GM18502 (cell line): ENCODE results near the gene ATP5PO.

Experiments used
- ATAC-seq: cut with Tn5 transposase; IDR thresholded peaks from one replicate; pipeline ENCODE4 v1.9.1; 2021; ENCODE audit warnings: mild to moderate bottlenecking; ENCODE audit not compliant: unreplicated experiment, poor library complexity

Gene ATP5PO

DNA sequence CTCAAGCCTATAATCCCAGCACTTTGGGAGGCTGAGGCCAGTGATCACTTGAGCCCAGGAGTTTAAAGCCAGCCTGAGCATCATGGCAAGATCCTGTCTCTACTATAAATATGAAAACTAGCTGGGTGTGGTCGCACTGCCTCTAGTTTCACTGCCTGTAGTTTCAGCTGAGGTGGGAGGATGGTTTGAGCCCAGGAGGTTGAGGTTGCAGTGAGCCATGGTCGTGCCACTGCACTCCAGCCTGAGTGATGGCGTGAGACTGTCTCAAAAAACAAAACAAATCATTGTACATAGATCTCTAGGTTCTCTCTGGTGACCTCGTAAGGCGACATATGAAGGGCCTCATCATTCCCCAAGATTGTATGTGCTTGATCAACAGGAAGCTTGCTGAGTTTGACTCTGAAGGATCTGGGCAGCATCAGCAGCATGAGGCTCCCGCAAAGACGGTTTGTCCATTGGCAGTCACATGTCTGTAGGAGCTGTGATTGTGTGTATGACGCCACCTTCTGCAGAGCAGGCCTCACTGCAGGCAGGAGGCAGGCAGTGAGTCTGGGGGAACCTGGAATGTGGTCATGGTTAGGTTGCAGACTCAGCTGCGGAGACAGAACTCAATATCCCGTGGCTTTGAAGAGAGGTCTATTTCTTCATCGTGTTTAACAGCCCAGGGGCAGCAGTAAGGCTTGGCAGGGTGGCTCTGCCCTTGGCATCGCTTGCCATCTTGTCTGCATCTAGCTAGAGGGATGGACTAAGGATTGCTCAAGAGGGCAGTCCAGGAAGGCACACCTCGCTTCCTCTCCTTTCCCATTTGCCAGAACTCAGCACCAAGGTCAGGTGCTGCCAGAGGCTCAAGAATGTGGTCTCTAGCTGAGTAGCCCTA is 14.0 kb downstream of the ATP5PO start:
- ATAC-seq = no peak

DNA sequence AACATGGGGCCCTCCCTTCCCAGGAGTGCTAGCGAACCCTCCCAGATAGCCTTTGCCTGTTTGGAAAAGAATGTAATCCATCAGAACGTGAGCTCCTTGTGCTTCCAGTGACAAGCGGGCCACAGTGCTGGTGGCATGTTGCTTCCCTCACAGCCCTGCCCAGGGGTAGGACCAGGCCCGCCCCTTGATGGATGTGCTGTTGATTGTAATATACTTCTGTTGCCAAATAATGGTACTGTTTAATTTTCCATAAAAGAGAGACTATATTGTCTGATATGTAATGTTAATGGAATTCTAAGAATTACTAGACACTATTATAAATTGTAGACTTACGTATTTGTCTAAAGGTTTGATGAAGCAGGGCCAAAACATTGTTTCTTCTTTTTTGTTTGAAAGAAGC is 16.4 kb downstream of the ATP5PO start:
- ATAC-seq = no peak

DNA sequence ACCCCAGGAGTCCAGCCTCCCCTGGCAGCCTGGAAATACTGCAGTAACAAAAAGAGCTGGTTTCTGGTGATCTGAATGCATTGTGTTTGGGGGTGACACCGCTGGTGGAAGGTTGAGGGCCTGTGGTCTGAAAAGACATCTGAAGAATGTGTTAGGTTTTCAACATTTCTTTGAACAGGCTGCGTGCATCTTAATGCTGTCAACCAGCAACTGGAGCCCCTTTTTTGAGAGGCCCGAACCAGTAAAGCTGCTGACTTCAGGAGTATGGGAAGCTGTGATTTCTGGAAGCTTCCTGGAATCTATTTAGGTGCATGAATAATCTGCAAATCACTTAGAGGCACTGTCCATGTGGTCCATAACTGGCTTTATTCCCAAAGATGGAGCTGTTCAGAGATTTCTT is 17.0 kb downstream of the ATP5PO start:
- ATAC-seq = no peak

DNA sequence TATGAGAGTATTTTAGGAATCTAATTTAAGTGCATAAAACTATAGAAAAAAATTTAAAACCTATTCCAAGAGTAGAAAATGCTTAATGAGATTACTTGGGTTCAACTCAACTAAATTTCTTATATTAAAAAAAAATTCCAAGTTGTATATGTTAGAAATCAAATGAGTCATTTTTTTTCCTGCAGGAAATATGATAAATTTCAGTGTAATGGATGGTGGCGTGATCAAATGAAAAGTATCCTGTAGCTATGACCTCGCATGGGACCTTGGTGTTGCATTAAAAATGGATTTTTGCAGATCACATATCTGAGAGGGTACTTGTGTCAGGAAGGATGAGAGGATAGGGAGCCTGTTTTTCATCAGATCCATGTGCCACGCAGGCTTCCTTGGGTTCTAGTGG is 17.9 kb downstream of the ATP5PO start:
- no peak for ATAC-seq

DNA sequence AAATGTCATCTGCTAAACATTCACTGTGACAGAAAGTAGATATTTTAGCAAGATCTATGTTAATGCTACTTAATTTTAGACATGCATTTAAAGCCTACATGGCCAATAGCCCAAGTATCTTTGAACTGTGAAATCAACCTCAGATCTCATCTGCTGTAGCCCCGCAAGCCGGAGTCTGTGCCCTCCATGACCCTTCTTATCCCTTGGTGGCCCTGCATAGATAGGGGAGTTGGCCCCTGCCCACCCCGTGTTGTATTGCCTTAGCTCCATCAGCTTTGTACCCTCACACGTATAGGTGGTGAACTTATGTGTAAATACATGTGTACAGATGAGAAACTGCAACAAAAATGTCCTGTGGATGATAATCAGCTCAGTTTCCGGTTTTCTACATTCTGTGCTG is 18.5 kb downstream of the ATP5PO start:
- no peak for ATAC-seq

DNA sequence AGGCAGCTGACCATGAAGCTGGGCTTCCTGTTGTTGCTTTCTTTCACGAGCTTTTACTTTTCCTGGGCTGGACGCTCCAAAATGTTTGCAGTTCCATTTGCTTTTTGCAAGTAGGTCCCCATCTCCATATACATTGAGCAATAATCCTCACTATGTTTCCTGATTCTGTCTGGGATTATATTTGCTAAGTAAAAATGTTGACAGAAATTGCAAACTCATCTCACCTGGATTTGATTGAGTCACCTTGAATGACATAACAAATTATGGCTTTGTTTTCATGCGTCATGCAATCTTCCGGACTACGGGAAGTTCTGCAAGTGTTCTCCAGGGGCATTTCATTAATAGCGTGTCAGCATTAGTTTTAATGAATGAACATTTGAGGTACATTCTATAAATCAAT is 18.9 kb downstream of the ATP5PO start:
- ATAC-seq = no peak

DNA sequence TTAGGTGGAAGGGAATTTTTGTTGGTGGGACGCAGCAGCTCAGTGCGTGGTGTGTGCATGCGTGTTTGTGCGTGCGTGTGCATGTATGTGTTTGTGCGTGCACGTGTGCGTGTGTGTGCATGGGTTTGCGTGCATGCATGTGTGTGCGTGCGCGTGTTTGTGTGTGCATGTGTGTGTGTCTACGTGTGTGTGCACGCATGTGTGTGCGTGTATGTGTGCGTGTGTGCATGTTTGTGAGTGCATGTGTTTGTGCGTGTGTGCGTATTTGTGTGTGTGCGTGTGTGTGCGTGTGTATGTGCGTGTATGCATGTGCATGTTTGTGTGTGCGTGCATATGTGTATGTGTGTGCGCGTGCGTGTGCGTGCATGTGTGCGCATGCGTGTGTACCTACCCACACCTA is 20.2 kb downstream of the ATP5PO start:
- ATAC-seq = no peak

DNA sequence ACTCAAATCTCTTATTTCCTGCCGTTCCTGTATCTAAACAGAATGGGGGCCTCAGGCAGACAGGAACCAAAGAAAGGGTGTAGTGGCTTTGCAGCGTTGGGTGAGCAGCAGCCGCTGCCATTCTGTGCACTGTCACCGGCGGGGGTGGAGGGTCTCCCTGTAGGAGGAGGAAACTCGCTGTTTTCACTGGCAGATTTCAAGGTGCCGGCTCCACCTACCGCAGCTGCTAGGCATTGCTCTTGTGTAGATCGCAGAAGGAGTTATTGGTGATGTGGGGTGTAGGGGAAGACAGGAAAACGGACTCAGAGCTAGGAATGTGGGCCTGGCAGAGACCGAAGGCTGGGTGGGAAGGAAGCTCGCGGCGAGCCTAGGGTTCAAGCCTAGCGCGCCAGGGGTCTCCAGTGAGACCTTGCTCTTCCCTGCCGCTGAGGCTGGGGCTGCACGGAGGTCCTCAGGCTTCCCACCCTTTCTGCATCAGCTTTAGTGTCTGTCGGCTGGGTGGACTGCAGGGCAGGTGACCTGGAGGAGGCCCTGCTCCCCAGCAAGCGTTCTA is 20.8 kb downstream of the ATP5PO start:
- no peak for ATAC-seq

DNA sequence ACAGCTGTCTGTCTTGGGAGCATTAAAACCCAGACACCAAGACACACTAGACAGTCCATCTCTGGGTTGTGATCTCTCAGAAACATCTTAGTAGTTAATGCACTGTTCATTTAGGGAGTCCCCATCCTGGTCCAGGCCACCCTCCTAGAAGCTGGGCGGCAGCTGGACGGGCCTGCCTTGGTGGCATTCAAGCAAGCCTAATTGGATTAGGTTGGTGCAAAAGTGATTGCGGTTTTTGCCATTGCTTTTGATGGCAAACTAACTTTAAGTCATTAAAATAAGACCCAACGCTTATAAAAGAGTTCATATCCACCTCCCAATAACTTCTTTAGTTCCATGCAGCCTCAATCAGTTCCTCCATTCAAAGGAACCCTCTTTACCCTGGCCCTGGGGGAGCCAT is 21.7 kb downstream of the ATP5PO start:
- no peak for ATAC-seq

DNA sequence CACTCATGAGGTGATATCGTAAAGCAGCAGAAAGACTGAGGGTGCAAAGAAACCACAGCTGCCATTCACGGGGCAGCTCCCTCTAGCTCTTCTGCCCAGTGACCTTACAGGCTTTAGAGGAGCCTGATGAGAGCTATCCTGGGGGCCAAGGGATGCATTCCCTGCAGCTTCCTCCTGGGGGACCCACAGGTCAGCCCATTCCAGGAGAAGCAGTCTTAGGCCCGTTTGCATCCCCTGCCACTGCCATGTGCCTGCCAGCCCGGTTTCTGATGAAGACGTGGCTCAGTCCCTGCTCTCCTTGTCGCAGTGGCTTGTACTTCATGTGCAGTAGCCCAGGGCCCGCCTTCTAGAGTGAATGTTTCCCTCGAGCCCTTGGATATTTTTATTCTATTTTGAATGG is 22.8 kb downstream of the ATP5PO start:
- ATAC-seq = no peak

DNA sequence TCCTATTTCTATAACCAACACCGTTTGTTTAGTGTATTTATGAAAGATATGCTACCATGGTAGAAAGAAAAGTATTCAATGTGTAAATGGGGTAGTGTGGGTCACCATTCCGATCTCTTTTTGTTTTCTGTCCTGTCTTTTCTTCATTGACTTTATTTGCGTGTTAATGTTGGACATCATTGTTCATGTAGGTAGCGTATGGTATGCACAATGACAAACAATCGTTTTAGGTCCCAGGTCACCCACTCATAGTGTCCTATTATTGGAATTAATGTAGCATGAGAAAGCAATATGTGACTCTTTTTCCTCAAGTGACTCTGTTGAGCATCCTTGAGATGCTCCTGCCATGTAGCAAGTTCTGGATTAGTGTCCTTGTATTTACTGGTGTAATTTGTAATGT is 25.4 kb downstream of the ATP5PO start:
- ATAC-seq = no peak

DNA sequence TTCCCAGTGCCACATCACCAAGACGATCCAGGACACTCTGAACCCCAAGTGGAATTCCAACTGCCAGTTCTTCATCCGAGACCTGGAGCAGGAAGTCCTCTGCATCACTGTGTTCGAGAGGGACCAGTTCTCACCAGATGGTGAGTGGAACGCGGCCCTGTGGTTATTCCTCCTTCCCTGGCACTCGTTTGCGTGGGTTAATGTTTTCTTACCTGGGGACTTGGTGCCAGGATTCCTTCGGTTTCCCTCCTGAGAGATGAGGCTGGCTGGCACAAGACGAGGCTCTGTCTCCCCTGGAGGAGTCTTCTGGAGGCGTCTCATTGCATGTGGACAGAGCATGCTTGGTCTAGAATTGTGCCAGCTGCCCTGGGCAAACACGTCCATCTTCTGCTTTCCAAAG is 29.3 kb downstream of the ATP5PO start:
- no peak for ATAC-seq

DNA sequence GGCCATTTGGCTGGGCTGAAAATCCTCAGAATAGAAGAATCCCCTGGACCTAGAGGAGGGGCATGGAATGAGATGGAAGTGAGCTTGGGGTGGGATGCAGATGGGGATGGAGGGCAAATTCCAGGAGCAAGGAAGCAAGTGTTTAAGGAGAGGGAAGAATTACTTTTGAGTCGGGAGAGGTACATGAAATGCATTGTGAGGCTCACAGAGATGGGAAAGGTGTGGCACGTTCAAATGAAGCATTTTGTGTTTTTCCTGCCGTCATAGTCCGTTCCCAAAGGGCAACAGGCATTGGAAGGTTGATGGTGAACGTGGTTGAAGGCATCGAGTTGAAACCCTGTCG is 30.5 kb downstream of the ATP5PO start:
- no peak for ATAC-seq

DNA sequence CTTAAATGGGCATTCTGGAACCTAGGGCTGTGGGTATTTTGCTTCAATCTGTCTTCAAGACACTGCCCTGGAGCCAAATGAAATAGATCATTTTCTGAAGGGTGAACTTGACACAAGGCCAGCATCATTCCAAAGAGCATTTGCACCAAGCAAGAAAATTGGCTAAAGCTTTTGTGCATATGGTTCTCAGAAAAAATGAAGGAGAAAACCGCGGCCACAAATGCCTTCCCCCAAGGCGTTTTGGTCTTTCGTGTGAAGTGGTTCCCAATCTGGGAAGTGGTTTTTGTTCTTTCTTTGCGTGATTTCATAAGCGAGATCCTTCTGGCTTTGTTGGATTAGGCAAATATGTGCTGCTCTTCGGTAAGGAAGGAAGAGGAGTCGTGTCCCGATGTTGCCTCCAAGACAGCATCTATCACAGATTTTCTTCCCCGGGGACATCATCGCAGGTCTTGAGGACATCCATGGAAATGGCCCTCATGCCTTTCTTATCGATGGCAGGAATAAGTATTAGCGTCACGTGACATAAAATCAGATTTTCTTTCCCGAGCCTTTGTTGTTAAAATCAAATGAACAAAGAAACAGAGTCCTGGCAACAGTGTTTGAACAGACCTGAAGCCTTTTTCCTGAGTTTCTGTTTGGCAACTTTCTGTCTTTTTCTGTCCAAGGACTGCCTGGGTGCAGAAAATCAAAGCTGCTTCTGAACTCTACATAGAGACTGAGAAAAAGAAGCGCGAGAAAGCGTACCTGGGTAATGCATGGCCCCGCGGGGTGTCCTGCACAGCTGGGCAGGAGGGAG is 31.0 kb downstream of the ATP5PO start:
- ATAC-seq = no peak

DNA sequence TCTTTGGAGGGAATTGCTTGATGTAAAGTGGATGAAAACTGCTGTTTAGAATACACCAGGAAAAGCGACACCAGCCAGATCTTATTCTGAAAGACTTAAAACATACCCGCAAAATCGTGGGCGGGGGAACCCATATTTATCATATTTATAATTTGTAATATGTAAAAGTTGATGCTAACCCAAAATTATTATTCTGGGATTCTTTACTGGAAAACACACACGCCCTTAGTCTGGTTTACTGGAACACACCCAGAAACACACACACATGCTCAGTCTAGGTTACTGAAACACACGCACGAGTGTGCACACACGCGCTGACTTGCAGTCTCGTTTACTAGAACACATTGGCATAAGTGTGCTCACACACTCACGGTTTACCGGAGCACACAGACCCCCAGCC is 32.5 kb downstream of the ATP5PO start:
- no peak for ATAC-seq

DNA sequence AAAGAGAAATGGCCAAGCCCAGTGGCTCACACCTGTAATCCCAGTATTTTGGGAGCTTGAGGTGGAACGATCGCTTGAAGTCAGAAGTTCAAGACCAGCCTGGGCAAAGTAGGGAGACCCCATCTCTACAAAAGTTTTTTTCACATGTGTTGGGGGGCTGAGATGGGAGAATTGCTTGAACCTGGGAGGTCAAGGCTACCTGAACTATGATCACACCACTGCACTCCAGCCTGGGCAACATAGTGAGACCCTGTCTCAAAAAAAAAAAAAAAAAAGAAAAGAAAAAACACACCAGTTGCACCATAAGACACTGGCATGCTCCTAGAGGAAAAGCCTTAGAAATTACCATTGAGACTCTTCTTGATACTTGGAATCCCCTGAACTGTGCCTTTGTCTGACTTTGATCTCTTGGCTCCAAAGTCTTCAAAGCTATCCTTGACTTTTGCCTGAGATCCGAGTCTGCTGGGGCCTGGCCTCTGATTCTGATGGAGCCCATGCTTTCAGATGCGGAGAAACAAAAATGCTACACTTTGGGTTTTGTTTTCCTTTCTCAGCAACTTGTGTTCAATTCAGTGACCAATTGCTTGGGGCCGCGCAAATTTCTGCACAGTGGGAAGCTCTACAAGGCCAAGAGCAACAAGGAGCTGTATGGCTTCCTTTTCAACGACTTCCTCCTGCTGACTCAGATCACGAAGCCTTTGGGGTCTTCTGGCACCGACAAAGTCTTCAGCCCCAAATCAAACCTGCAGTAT is 33.7 kb downstream of the ATP5PO start:
- ATAC-seq = no peak

DNA sequence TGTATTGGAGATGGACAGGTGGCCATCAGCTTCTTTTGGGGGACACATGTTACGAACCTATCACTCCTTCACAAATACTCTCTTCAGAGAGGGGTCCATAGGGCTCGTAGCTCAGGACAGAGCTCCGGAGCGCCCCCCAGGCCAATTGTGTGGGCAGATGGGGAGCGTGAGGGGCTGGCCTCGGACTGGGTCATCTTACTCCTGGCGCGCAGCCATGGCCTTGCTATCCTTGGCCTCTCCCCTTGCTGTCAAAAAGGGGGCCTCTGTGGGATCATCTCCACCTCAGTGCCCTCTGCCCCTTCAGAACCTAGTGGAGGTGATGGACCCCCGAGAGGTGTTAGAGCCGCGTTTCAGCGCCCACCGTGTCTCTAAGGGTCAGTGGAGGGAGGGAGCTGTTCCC is 35.0 kb downstream of the ATP5PO start:
- ATAC-seq = no peak

DNA sequence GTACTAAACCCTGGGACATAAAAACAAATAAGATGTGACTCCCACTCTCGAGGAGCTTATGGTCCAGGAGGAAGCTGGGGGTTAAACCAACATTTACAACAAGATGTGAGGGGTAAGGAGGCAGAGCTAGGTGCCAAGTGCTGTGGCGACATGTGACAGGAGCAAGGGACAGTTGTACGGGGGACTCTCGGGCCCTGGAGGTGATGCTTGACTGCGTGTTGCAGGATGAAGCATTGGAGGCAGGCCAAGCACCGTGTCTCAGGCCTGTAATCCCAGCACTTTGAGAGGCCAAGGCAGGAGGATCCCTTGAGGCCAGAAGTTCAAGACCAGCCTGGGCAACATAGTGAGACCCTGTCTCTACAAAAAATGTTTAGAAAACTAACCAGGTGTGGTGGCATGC is 36.8 kb downstream of the ATP5PO start:
- no peak for ATAC-seq

DNA sequence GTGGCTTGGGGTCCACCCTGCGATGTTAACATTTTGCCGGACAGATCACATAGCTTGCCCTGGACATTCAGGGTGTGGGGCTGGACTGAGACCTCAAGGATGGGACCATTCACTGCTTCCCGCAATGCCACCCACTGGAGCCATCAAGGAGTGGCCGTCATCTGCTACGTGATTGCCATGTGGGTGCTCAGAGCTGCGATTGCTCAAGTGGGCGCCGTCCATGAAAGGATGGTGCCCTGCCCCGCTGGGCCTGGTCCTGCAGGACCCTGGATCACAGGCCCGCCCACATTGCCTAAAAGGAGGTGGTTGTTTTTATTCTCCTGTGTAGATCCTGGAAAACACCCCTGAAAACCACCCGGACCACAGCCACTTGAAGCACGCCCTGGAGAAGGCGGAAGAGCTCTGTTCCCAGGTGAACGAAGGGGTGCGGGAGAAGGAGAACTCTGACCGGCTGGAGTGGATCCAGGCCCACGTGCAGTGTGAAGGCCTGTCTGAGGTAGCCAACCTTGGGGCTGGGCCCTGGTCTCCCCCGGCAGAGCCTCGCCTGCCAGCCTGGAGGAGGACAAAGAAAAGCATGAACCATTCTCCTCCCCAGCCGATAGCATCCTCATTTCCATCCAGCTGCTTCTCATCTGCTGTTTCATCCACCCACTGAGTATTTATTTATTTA is 40.4 kb downstream of the ATP5PO start:
- ATAC-seq = no peak

DNA sequence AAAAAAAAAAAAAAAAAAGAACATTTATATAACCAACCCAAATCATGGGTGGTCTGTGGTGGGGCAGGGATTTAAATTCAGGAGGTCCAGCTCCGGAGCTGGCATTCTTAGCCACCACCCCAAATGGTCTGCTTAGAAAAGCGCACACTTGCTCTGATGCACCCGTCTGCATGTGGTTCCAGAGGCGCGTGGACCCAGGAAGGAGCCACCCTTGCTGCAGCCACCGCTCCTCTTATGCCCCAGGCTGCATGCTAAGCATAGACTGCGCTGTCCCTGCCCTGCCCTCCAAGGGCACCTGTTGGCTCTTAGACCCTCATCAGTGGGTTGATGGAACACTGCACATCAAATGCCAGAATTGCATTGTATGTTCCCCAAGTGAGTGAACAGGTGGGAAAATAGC is 41.4 kb downstream of the ATP5PO start:
- ATAC-seq = no peak
